Esophagus squamous epithelium (tissue), 4 donors: Measurements from ENCODE around the gene ITPR3.

Experiments
- POLR2A ChIP-seq, 4 donors: fragments of 450-650 bp; IDR thresholded peaks; one replicate each; pipeline ENCODE4 v1.6.1; 2017; ENCODE audit warnings: antibody characterized with exemption in 4 of 4, mild to moderate bottlenecking in 4 of 4, moderate library complexity in 3 of 4
- TF ChIP-seq, protein P1 (sequence below), 6 experiments: fragments of 450-650 bp in 4 of 6; fragments of 200-600 bp in 2 of 6; sonication (generic) in 2 of 6; IDR thresholded peaks; one replicate each; pipeline ENCODE4 v1.5.1; 2016 to 2019; ENCODE audit warnings: antibody characterized with exemption in 6 of 6, mild to moderate bottlenecking in 4 of 6, moderate library complexity in 4 of 6

DNA sequence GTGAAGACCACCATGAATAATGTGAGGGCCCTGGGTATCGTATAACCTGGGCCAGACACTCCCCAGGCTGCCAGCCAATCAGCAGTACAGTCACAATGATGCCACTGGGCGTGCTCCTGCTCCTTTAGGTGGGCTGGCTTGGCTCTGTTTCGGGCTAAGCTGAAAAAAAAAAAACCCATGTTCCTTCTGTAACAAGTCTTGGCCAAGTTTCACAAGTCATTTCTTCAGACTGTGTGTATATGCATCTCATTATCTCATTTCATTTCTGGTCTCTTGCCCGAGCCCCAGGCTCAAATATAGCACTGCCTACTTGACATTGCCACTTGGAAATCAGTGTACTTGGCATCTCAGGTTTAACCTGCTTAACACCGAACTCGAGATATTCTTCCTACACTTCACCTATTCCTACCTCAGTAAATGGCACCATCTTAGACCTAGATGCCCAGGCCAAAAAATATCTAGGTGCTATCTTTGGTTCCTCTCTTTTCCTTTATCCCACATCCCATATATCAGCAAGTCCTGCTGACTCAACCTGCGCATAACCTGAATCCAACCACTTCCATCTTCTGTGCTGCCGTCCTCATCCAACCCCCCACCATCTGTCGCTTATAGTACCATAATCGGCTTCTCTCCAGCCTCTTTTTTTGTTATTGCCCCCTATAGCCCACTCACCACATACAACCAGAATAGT is 88.6 kb downstream of the ITPR3 start:
- TF ChIP-seq, protein P1, sequence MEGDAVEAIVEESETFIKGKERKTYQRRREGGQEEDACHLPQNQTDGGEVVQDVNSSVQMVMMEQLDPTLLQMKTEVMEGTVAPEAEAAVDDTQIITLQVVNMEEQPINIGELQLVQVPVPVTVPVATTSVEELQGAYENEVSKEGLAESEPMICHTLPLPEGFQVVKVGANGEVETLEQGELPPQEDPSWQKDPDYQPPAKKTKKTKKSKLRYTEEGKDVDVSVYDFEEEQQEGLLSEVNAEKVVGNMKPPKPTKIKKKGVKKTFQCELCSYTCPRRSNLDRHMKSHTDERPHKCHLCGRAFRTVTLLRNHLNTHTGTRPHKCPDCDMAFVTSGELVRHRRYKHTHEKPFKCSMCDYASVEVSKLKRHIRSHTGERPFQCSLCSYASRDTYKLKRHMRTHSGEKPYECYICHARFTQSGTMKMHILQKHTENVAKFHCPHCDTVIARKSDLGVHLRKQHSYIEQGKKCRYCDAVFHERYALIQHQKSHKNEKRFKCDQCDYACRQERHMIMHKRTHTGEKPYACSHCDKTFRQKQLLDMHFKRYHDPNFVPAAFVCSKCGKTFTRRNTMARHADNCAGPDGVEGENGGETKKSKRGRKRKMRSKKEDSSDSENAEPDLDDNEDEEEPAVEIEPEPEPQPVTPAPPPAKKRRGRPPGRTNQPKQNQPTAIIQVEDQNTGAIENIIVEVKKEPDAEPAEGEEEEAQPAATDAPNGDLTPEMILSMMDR (IDR thresholded peaks at IDR 0.05) = no peak
- no peak for TF ChIP-seq POLR2A (IDR thresholded peaks at IDR 0.05)
